Endodermal cell (in vitro differentiated cells): ENCODE measurements around the gene KCNK4. TPM values are rescaled to one million over a fixed set of nuclear protein-coding genes. Genes with fewer than 3 reads are reported as not detected.

Experiments used
- DNase-seq: peaks from one replicate; pipeline ENCODE4 v3.0.0-alpha.2; 2017
- H3K27ac ChIP-seq: 2 replicates; pipeline ENCODE4 v1.5.1; 2013; ENCODE audit warnings: mild to moderate bottlenecking, low read depth, low read length, moderate library complexity
- H3K27me3 ChIP-seq: 2 replicates; pipeline ENCODE4 v1.6.1; 2013; ENCODE audit warnings: mild to moderate bottlenecking, low read length, moderate library complexity; ENCODE audit not compliant: insufficient read depth, control insufficient read depth, poor library complexity, severe bottlenecking
- H3K36me3 ChIP-seq: 2 replicates; pipeline ENCODE4 v1.7.0; 2013; ENCODE audit warnings: mild to moderate bottlenecking, low read length, moderate library complexity; ENCODE audit not compliant: control insufficient read depth, insufficient read depth
- H3K4me1 ChIP-seq: one replicate; pipeline ENCODE4 v1.7.0; 2013; ENCODE audit warnings: low read length; ENCODE audit not compliant: control insufficient read depth, insufficient read depth
- H3K4me3 ChIP-seq: 2 replicates; pipeline ENCODE4 v1.5.1; 2013; ENCODE audit warnings: mild to moderate bottlenecking, low read length, moderate library complexity
- H3K9ac ChIP-seq: 2 replicates; pipeline ENCODE4 v1.6.1; 2013; ENCODE audit warnings: mild to moderate bottlenecking, low read length, moderate library complexity; ENCODE audit not compliant: poor library complexity, severe bottlenecking; ENCODE audit errors: extremely low read depth
- H3K9me3 ChIP-seq: 2 replicates; pipeline ENCODE4 v1.6.1; 2013; ENCODE audit warnings: mild to moderate bottlenecking, low read length, moderate library complexity; ENCODE audit not compliant: control insufficient read depth
- H3K27ac Mint-ChIP-seq: 2 replicates; pipeline ENCODE4 v1.8.0; 2020; ENCODE audit warnings: mixed read lengths
- H3K27me3 Mint-ChIP-seq: 2 replicates; pipeline ENCODE4 v1.8.0; 2021; ENCODE audit warnings: mild to moderate bottlenecking, mixed read lengths; ENCODE audit not compliant: insufficient read depth
- H3K36me3 Mint-ChIP-seq: 2 replicates; pipeline ENCODE4 v1.8.0; 2020; ENCODE audit warnings: low read depth, mixed read lengths
- H3K4me1 Mint-ChIP-seq: 2 replicates; pipeline ENCODE4 v1.8.0; 2020; ENCODE audit warnings: mixed read lengths
- H3K4me3 Mint-ChIP-seq: 2 replicates; pipeline ENCODE4 v1.8.0; 2020; ENCODE audit warnings: mild to moderate bottlenecking, moderate library complexity, mixed read lengths
- H3K9me3 Mint-ChIP-seq: 2 replicates; pipeline ENCODE4 v1.8.0; 2020; ENCODE audit warnings: mild to moderate bottlenecking, mixed read lengths
- CTCF ChIP-seq: fragments of 200-600 bp; sonication (generic); conservative IDR thresholded peaks from 2 replicates; pipeline ENCODE4 v1.5.0; 2021; ENCODE audit warnings: antibody characterized with exemption, mild to moderate bottlenecking
- WGBS, 2 experiments: methylation state at CpG; one replicate each; pipeline versions ENCODE4 v1.1.5 to v1.1.7; 2013; ENCODE audit warnings: missing lambda C conversion rate in 2 of 2, mixed read lengths in 1 of 2; ENCODE audit not compliant: insufficient coverage in 1 of 2, insufficient read length in 1 of 2; 5-methylcytosine and 5-hydroxymethylcytosine counted together
- total RNA-seq, 2 donors: library from RNA; stranded (reverse); fragmentation: NEBNext Ultra II Directional in 1 of 2; extraction: Animal tissue kit (Norgen Biotek cat#: 25700) in 1 of 2; gene quantifications; 2 replicates in 1 of 2; 3 replicates in 1 of 2; pipeline ENCODE4 v1.2.1, GENCODE V29; 2021

The KCNK4 gene
- total RNA-seq, 2 donors from 2014 or later = not detected

GRCh38 chr11:64244107-64244506 is 47.0 kb upstream of the KCNK4 start:
- Histone ChIP-seq H3K4me3 (no peak overlapping the region), H3K27me3 (no peaks in the 10 kb centered on the region), H3K27ac (no peak overlapping the region), H3K36me3 (peaks cover 20% of the 10 kb centered on the region), H3K9me3 (no peaks in the 10 kb centered on the region), H3K4me1 (peaks cover 11% of the 10 kb centered on the region), H3K9ac (no peak overlapping the region)
- 67 to 78% methylated on average over 2 to 5 of the region's 5 CpGs for WGBS, 2 experiments
- no peak for TF ChIP-seq CTCF
- no peaks in the 10 kb centered on the region for H3K9me3 Mint-ChIP-seq
- peak overlapping the region; percentile 76 for H3K4me3 Mint-ChIP-seq
- H3K4me1 Mint-ChIP-seq = peaks cover 22% of the 10 kb centered on the region
- DNase-seq = no peak
- peaks cover 18% of the 10 kb centered on the region for H3K36me3 Mint-ChIP-seq
- no peaks in the 10 kb centered on the region for H3K27me3 Mint-ChIP-seq
- peak overlapping the region; percentile 48 for H3K27ac Mint-ChIP-seq

GRCh38 chr11:64244966-64245365 is 46.1 kb upstream of the KCNK4 start:
- Histone ChIP-seq H3K36me3 (peaks cover 20% of the 10 kb centered on the region), H3K27ac (no peak overlapping the region), H3K4me1 (peaks cover 15% of the 10 kb centered on the region), H3K9ac (peak overlapping the region; percentile 82), H3K9me3 (no peaks in the 10 kb centered on the region), H3K4me3 (peak overlapping the region; percentile 96), H3K27me3 (no peaks in the 10 kb centered on the region)
- Mint-ChIP-seq H3K36me3 (peaks cover 16% of the 10 kb centered on the region), H3K27me3 (no peaks in the 10 kb centered on the region), H3K9me3 (no peaks in the 10 kb centered on the region), H3K4me1 (peaks cover 29% of the 10 kb centered on the region), H3K27ac (no peak overlapping the region), H3K4me3 (peak overlapping the region; percentile 86)
- WGBS, 2 experiments = 83% methylated on average over 6 of the region's 6 CpGs; no CpG with 5 or more reads in 1 of the 2 experiments
- DNase-seq = no peak
- TF ChIP-seq CTCF = no peak

GRCh38 chr11:64245401-64245796 is 45.7 kb upstream of the KCNK4 start:
- Mint-ChIP-seq H3K4me3 (peak overlapping the region; percentile 86), H3K9me3 (no peaks in the 10 kb centered on the region), H3K4me1 (peaks cover 27% of the 10 kb centered on the region), H3K36me3 (peaks cover 16% of the 10 kb centered on the region), H3K27ac (peak overlapping the region; percentile 88), H3K27me3 (no peaks in the 10 kb centered on the region)
- peaks cover 20% of the 10 kb centered on the region for H3K36me3 ChIP-seq
- peak overlapping the region; percentile 82 for H3K9ac ChIP-seq
- H3K9me3 ChIP-seq = no peaks in the 10 kb centered on the region
- no peak overlapping the region for H3K27ac ChIP-seq
- DNase-seq = no peak
- WGBS, 2 experiments = 35% methylated on average over 6 of the region's 6 CpGs; no CpG with 5 or more reads in 1 of the 2 experiments
- H3K4me3 ChIP-seq = peak overlapping the region; percentile 96
- no peak for TF ChIP-seq CTCF
- H3K27me3 ChIP-seq = no peaks in the 10 kb centered on the region
- H3K4me1 ChIP-seq = peaks cover 15% of the 10 kb centered on the region
